GM19452 (cell line): ENCODE results near the gene SDHB.

Source experiments
- ATAC-seq: cut with Tn5 transposase; IDR thresholded peaks from one replicate; pipeline ENCODE4 v1.9.1; 2021; ENCODE audit not compliant: unreplicated experiment

Gene SDHB

GRCh38 chr1:17046334-17046657, 7.5 kb downstream of the SDHB start:
- ATAC-seq = no peak

GRCh38 chr1:17045634-17046333, 8.0 kb downstream of the SDHB start:
- ATAC-seq = no peak

- no peak for ATAC-seq
Observed at GRCh38 chr1:17045150-17045549, 8.7 kb downstream of the SDHB start.

- ATAC-seq = no peak
Observed at GRCh38 chr1:17043676-17044075, 10.2 kb downstream of the SDHB start.

GRCh38 chr1:17040135-17040534, 13.7 kb downstream of the SDHB start:
- no peak for ATAC-seq

DNA sequence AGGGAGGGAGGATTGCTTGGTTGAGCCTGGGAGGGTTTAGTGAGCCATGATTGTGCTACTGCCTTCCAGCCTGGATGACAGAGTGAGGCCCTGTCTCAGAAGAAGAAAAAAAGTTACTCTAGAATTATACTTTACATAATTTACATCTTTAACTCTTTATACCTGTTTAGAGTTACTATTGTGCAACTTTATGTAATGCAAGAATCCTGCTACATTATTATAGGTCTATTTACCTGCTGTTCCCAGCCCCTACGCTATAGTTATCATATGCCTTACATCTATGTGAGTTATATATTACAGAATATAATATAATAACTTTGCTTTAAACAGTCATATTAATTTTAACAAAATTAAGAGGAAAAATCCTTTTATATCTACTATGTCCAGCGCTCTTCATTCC, 14.3 kb downstream of the SDHB start:
- ATAC-seq = no peak

DNA sequence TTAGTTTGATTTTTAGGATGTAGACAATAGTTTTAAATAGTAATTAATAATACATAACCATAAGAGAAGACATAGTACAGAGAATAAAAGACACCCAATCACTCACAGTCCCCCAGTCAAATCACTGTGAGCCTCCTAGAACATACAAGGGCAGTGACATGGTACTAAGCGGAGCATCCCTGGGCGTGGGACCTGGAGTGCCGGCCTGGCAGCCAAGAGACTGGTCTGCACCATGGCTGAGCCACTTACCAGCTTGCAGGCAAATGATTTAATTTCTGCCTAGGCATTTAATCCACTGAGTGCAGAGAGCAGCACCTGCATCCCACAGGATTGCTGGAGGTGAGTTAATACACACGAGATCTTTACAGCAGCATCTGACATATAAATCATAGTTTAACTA, 20.4 kb downstream of the SDHB start:
- no peak for ATAC-seq

DNA sequence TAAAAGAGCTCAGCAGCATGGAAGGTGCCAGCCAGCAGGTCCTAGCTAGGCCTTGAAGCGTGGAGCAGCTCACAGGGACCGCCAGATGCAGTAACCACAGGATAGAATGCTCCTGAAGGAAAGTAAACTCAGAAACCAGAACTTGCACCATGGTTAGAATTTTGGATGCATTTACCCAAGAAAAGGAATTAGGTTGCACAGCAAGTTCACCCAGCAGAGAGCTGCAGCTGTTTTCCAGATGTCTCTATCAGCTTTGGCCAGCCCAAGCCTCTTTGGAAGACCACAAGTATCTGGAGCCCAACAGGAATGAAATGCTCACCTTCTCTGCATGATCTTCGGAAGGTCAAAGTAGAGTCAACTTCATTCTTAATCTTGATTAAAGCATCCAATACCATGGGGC, 21.1 kb downstream of the SDHB start:
- ATAC-seq = no peak

GRCh38 chr1:17031436-17031835, 22.4 kb downstream of the SDHB start:
- ATAC-seq = no peak

DNA sequence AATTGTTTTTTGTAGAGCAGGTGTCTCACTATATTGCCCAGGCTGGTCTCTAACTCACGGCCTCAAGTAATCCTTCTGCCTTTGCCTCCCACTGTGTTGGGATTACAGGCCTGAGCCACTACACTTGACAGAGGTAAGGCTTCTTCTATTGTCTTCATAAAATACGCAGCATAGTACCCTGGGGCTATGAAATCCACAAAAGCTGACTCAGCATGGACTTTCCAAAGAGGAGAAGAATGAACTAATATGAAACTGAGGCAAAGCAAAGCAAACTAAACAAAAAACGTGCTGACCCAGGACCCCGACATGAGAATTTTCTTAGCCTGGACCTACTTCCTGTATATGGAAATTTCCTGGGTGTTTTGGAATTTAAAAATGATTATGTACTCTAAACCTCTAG, 23.6 kb downstream of the SDHB start:
- ATAC-seq = no peak

GRCh38 chr1:17028662-17029188, 25.1 kb downstream of the SDHB start:
- ATAC-seq = no peak

GRCh38 chr1:17027900-17028299, 25.9 kb downstream of the SDHB start:
- no peak for ATAC-seq

GRCh38 chr1:17027403-17027802, 26.4 kb downstream of the SDHB start:
- ATAC-seq = no peak

GRCh38 chr1:17024721-17025120, 29.1 kb downstream of the SDHB start:
- ATAC-seq = no peak

GRCh38 chr1:17023573-17023972, 30.3 kb downstream of the SDHB start:
- ATAC-seq = no peak

GRCh38 chr1:17023102-17023501, 30.7 kb downstream of the SDHB start:
- ATAC-seq = no peak

GRCh38 chr1:17021896-17022295, 31.9 kb downstream of the SDHB start:
- no peak for ATAC-seq

DNA sequence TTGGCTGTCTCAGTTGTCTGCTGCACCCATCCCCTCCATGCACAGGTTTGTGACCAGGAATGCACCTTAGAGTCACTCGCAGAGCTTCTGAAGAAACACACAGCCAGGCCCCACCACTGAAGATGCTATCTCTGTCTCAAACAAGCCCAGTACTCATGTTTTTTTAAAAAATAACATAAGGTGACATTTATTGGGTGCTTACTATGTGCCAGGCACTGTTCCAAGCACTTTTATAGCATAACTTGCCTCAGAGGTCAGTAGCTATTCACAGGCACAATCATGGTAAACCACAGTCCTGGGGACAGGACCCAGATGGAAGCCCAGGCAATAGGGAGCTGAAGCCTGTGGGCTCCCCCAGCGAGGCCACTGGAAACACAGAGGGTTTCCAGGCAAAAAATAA, 33.3 kb downstream of the SDHB start:
- no peak for ATAC-seq

DNA sequence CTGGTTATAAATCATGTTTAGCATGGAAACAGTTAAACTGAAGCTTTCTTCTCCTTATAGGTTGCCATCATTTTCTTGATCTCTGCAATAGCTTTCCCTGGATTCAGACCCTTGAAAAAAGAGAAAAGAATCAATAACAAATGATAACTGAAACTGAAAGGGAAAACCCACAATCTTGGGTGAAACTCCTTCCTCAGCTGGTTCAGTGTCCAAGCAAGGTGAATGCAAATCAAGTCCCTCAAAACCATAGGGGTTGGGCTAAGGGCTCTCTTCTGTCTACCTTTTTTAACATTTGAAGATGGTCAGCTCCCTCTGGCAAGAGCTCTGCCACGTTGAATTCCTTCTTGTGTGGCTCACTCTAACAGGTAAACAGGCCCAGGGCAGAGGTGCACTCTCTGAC, 35.0 kb downstream of the SDHB start:
- no peak for ATAC-seq

DNA sequence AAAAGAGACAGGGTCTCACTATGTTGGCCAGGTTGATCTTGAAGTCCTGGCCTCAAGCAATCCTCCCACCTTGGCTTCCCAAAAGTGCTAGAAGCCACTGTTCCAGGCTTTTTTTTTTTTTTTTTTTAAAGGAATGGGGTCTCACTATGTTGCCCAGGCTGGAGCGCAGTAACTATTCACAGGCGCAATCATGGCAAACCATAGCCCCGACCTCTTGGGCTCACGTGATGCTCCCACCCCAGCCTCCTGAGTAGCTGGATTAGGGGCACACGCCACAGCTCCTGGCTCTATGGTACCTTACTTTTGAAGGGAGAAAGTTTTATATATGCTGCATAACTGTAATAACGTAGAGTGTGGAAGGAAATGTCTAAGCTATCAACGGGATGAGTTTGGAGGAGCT, 36.4 kb downstream of the SDHB start:
- ATAC-seq = no peak

GRCh38 chr1:17016317-17016661, 37.5 kb downstream of the SDHB start:
- ATAC-seq = no peak

DNA sequence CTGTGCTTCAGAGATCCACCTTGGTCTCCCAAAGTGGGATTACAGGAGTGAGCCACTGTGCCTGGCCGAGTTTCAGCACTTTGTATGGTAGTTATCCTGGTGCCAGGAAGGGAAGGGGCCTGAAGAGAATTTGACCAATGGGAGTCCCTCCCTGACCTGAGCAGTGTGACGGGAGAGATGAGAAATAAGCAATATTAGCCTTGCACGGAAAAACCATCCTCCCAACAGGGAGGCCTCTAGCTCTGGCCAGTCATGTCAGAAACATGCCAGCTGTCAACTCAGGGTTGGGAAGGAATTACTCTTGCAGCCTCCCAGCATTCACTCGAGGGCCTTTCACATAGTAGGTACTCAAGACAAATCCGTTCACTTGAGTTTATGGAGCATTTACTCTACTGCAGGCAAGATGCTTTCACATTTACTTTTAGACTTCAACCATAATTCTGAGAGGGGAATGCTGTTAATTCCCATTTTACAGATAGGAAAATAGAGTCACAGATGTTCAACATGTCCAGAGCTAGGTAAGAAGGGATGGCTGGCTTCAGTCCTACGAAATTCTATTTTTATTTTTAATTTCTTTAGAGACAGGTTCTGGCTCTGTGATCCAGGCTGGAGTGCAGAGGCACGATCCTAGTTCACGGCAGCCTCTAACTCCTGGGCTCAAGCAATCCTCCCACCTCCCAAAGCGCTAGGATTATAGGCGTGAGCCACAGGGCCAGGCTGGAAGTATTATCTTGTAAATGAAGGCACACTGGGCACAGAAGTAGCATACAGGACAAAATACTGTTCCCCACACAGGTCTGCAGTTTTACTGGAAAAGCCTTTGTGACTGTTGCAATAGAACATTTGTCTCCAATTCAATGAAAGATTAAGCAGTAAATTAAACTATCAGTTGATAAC, 38.9 kb downstream of the SDHB start:
- no peak for ATAC-seq
